Stimulated activated CD4-positive, alpha-beta T cell treated with anti-CD3 and anti-CD28 coated beads, Interleukin-4, amount 100 ng/mL, for 24 hours (primary cell): ENCODE data around the gene ABHD4.

Experiments used
- DNase-seq: peaks from one replicate; pipeline ENCODE4 v3.0.0-alpha.2; 2020

The ABHD4 gene

GRCh38 chr14:22598099-22598895, at the start of gene ABHD4:
TSS of gene ABHD4 (plus strand) at chr14:22598300. CDS start at chr14:22598307, 7 bp downstream.
- DNase-seq: peak; percentile 55

GRCh38 chr14:22549324-22549962, 48.7 kb upstream of the ABHD4 start:
- DNase-seq: peak; percentile 14

GRCh38 chr14:22549981-22550673, 48.0 kb upstream of the ABHD4 start:
- DNase-seq: peak; percentile 84

- peak; percentile 33 for DNase-seq
Measured at GRCh38 chr14:22551605-22551997, 46.5 kb upstream of the ABHD4 start.

GRCh38 chr14:22552001-22552826, 45.9 kb upstream of the ABHD4 start:
- peak; percentile 13 for DNase-seq

- DNase-seq: peak; percentile 9
Measured at GRCh38 chr14:22552827-22553076, 45.3 kb upstream of the ABHD4 start.

GRCh38 chr14:22553445-22553844, 44.7 kb upstream of the ABHD4 start:
- no peak for DNase-seq

GRCh38 chr14:22553861-22554497, 44.1 kb upstream of the ABHD4 start:
- DNase-seq: peak; percentile 38

- peak; percentile 36 for DNase-seq
Measured at GRCh38 chr14:22554498-22555383, 43.4 kb upstream of the ABHD4 start.

GRCh38 chr14:22555384-22556011, 42.6 kb upstream of the ABHD4 start:
- peak; percentile 80 for DNase-seq

GRCh38 chr14:22556021-22556989, 41.8 kb upstream of the ABHD4 start:
- DNase-seq: peak; percentile 98

GRCh38 chr14:22556990-22557623, 41.0 kb upstream of the ABHD4 start:
- DNase-seq: peak; percentile 94

- no peak for DNase-seq
Measured at GRCh38 chr14:22557846-22558220, 40.3 kb upstream of the ABHD4 start.

GRCh38 chr14:22558221-22558913, 39.7 kb upstream of the ABHD4 start:
- peak; percentile 71 for DNase-seq

- no peak for DNase-seq
Measured at GRCh38 chr14:22559041-22559440, 39.1 kb upstream of the ABHD4 start.

- peak; percentile 59 for DNase-seq
Measured at GRCh38 chr14:22560662-22561365, 37.3 kb upstream of the ABHD4 start.

GRCh38 chr14:22561366-22561660, 36.8 kb upstream of the ABHD4 start:
- no peak for DNase-seq
